Breast epithelium (tissue), 3 donors: ENCODE results near the gene IREB2.

Experiments
- CTCF ChIP-seq, 3 donors: fragments of 450-650 bp; IDR thresholded peaks; one replicate each; pipeline ENCODE4 v1.5.1; 2016 to 2017; ENCODE audit warnings: antibody characterized with exemption in 3 of 3, mild to moderate bottlenecking in 3 of 3, moderate library complexity in 3 of 3
- POLR2A ChIP-seq: fragments of 450-650 bp; IDR thresholded peaks from one replicate; pipeline ENCODE4 v1.6.1; 2016; ENCODE audit warnings: antibody characterized with exemption, mild to moderate bottlenecking, moderate library complexity
- POLR2AphosphoS5 ChIP-seq, 3 donors: sonication (generic); formaldehyde crosslinking; IDR thresholded peaks; one replicate each; pipeline ENCODE4 v1.6.1; 2017; ENCODE audit warnings: antibody characterized with exemption in 3 of 3

GRCh38 chr15:78492872-78493271 is 54.9 kb downstream of the IREB2 start:
- no peak for TF ChIP-seq POLR2A
- TF ChIP-seq CTCF (IDR thresholded peaks at IDR 0.05), result no peak
- TF ChIP-seq POLR2AphosphoS5 (IDR thresholded peaks at IDR 0.05), result no peak
